Muscle of back (tissue), 11 donors: Measurements from ENCODE around the gene ETFDH. TPM values are rescaled to one million over a fixed set of nuclear protein-coding genes. Genes with fewer than 3 reads are reported as not detected.
"Not testable (repeated sequence)": the region's sequence is repeated elsewhere in the genome, so short reads cannot be mapped to it uniquely, and the experiment has no call there.

Source experiments
- DNase-seq, 3 donors: peaks; one replicate each; pipeline versions ENCODE4 v3.0.0 to v3.0.0-alpha.2; 2013
- polyA plus RNA-seq, 10 donors: library from polyadenylated mRNA; unstranded; fragments of 120-200 nt; gene quantifications; one replicate each; pipeline ENCODE4 v1.2.1, GENCODE V29; 2013; ENCODE audit not compliant: insufficient read length in 10 of 10

The ETFDH gene
- polyA plus RNA-seq, 10 donors: 16.2 to 31.7 (median 21.4) TPM

DNA sequence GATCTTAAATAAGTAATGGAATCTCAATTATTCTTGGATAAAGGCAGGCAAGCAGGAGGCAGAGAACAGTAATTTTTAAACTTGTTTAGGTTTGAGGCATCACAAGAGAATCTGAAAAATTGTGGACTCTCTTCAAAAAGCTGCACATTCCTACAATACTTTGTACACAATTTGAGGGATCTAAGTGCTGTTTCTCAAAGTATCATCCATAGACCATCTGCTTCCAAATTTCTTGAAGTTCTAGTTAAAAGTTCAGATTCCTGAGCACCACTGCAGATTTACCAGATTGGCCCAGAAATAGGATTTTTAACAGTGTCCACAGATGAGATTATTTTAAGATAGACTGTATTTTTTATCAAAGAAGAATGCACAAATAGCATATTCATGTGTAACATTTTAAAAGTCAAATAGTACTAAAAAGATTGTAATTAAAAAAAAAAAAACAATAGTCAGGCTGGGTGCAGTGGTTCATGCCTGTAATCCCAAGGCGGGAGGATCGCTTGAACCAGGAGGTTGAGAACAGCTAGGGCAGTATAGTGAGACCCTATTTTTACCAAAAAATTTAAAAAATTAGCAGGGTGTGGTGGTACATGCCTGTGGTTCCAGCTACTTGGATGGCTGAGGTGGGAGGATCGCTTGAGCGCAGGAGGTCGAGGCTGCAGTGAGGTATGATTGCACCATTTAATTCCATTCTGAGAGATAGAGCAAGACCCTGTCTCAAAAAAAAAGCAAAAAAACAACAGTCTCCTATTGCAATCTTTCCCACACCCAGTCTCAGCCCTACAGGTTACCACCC lies 82.5 kb downstream of the ETFDH start:
- no peak for DNase-seq

DNA sequence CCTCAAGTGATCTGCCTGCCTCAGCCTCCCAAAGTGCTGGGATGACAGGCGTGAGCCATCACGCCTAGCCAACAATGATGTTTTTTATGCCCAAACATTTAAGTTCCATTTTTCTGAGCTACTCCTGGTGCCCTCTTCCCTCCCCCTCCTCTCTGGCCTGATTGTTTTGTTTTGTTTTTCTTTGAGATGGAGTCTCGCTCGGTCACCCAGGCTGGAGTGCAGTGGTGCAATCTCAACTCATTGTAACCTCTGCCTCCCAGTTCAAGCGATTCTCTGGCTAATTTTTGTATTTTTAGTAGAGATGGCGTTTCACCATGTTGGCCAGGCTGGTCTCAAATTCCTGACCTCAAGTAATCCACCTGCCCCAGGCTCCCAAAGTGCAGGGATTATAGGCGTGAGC lies 83.7 kb downstream of the ETFDH start:
- DNase-seq: not testable (repeated sequence)

GRCh38 chr4:158756588-158756987 lies 84.5 kb downstream of the ETFDH start:
- DNase-seq: no peak

DNA sequence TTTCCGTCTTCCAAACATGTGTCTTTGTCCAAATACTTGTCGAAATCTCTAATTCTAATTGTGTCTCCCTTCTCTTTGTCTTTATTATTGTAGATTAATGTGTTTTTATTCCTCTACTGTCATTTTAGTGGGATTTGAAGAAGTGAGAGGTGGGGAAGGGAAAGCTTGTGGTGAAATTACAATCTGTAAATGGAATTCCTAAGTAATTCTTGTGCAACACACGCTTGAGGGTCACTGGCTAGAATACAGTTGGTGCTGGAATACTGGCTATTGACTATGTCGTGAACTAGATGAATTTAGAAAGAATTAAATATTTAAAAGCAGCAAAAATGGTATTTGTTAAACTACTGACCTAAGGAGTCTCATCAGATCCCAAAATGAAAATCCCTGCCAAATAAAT lies 86.0 kb downstream of the ETFDH start:
- no peak for DNase-seq

DNA sequence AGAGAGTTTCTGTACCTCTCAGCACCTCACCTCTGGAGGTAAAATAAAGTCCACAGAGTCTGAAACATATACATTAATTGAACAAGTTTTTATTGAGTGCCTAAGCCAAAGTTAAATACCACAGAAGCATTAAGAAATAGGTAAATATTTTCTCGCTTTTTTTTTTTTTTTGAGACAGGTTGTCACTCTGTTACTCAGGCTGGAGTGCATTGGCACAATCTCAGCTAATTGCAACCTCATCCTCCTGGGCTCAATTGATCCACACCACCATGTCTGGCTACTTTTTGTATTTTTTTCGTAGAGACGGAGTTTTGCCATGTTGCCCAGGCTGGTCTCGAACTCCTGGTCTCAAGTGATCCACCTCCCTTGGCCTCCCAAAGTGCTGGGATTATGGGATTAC lies 86.6 kb downstream of the ETFDH start:
- DNase-seq: no peak

Other genes starting within 250 kb of the ETFDH start
- gene RXFP1, start 150.4 kb upstream of the ETFDH start, polyA plus RNA-seq: under 1 TPM in 8 of 10 donors, not detected in 2; 0.07 to 0.52 (median 0.16) TPM
- gene C4orf46, start 409 bp upstream of the ETFDH start, polyA plus RNA-seq: 10 to 100 TPM; 14.6 to 25.9 (median 19.0) TPM
- 10 to 100 TPM; 38.7 to 61.9 (median 50.1) TPM for gene PPID, start 51.1 kb downstream of the ETFDH start, polyA plus RNA-seq
- gene FNIP2, start 96.7 kb downstream of the ETFDH start, polyA plus RNA-seq: 10 to 100 TPM; 12.8 to 17.8 (median 14.2) TPM